HepG2 (cell line): ENCODE measurements around the gene OR9A4. TPM values are rescaled to one million over a fixed set of nuclear protein-coding genes. Genes with fewer than 3 reads are reported as not detected.

Experiments used
- ATAC-seq: fragments of 200-7000 bp; cut with Tn5 transposase; 3 replicates; pipeline ENCODE4 v1.9.1; 2020; ENCODE audit warnings: mild to moderate bottlenecking, moderate library complexity
- BruUV-seq: library from RNA; stranded (reverse); fragments of 400-500 nt; replicated peaks from 2 replicates; lab custom pipeline; 2021; lab: Mats Ljungman, UMichigan
- CTCF ChIA-PET: fragments of 300-600 bp; formaldehyde crosslinking; extraction: SDS; loops from one replicate; lab custom pipeline; 2021; ENCODE audit warnings: low total read pairs, inconsistent platforms, low intra/inter-chr PET ratio; lab: Yijun Ruan, JAX
- POLR2A ChIA-PET: fragments of 350-600 bp; sonication (Branson Sonifier 250); formaldehyde crosslinking; loops from one replicate; lab custom pipeline; 2020; ENCODE audit warnings: antibody characterized with exemption, inconsistent platforms; lab: Yijun Ruan, JAX
- DNase-seq: peaks from one replicate; pipeline ENCODE4 v3.0.0-alpha.2; 2015; ENCODE audit warnings: low spot score
- FAIRE-seq: peaks from 3 replicates; lab custom pipeline; 2011; peaks lifted over from hg19 to GRCh38; lab: Jason Lieb, UNC
- H2AFZ ChIP-seq: one replicate; pipeline ENCODE4 v1.6.1; 2011; ENCODE audit warnings: low read length, inconsistent platforms
- H3K27ac ChIP-seq: fragments of 300-600 bp; 3 replicates; pipeline ENCODE4 v1.8.0; 2011; ENCODE audit warnings: mixed run types, mild to moderate bottlenecking, mixed read lengths, low read length, inconsistent platforms; ENCODE audit not compliant: insufficient read depth; ENCODE audit errors: extremely low read length
- H3K27me3 ChIP-seq, 2 experiments: fragments of 200-600 bp in 1 of 2; 2 replicates in 1 of 2; 3 replicates in 1 of 2; pipeline versions ENCODE4 v1.6.0 to v1.8.0; 2011; ENCODE audit warnings: low read length in 2 of 2, mild to moderate bottlenecking in 2 of 2, moderate library complexity in 2 of 2, inconsistent platforms in 1 of 2; ENCODE audit not compliant: insufficient read depth in 2 of 2, control insufficient read depth in 1 of 2
- H3K36me3 ChIP-seq, 2 experiments: fragments of 200-600 bp in 1 of 2; replicated peaks in 1 of 2; 2 replicates in 1 of 2; 3 replicates in 1 of 2; pipeline versions ENCODE4 v1.5.1 to v1.8.0; 2011; ENCODE audit warnings: low read length in 2 of 2, inconsistent platforms in 1 of 2; ENCODE audit not compliant: insufficient read depth in 2 of 2, control insufficient read depth in 1 of 2
- H3K4me1 ChIP-seq: 2 replicates; pipeline ENCODE4 v1.5.1; 2012; ENCODE audit warnings: low read length, inconsistent platforms; ENCODE audit not compliant: insufficient read depth
- H3K4me2 ChIP-seq: 2 replicates; pipeline ENCODE4 v1.6.0; 2011; ENCODE audit warnings: low read depth, low read length, inconsistent platforms
- H3K4me3 ChIP-seq, 3 experiments: fragments of 200-600 bp in 1 of 3; sonication (generic), shearing (Covaris generic) in 1 of 3; replicated peaks in 1 of 3; 2 replicates each; pipeline ENCODE4 v1.5.1; 2011 to 2016; ENCODE audit warnings: low read length in 3 of 3, inconsistent platforms in 2 of 3, low read depth in 2 of 3, mild to moderate bottlenecking in 2 of 3, control low read depth in 1 of 3, mixed read lengths in 1 of 3; ENCODE audit not compliant: insufficient read depth in 1 of 3
- H3K79me2 ChIP-seq: one replicate; pipeline ENCODE4 v1.6.1; 2011; ENCODE audit warnings: low read length, inconsistent platforms; ENCODE audit not compliant: insufficient read depth
- H3K9ac ChIP-seq: 2 replicates; pipeline ENCODE4 v1.6.0; 2011; ENCODE audit warnings: mild to moderate bottlenecking, low read depth, low read length, inconsistent platforms; ENCODE audit not compliant: insufficient read depth
- H3K9me3 ChIP-seq: 2 replicates; pipeline ENCODE4 v1.5.1; 2012; ENCODE audit warnings: mild to moderate bottlenecking, low read length
- H4K20me1 ChIP-seq: 2 replicates; pipeline ENCODE4 v1.6.0; 2011; ENCODE audit warnings: inconsistent platforms, mild to moderate bottlenecking, low read length, moderate library complexity; ENCODE audit not compliant: insufficient read depth
- CREB1 ChIP-seq, 2 experiments: fragments of 450-650 bp in 1 of 2; IDR thresholded peaks; 2 replicates each; pipeline ENCODE4 v1.6.1; 2016 to 2017; ENCODE audit warnings: control low read depth in 1 of 2, mild to moderate bottlenecking in 1 of 2, missing compliant biosample characterization in 1 of 2, missing genetic modification characterization in 1 of 2
- NFE2L2 ChIP-seq: fragments of 150-350 bp; IDR thresholded peaks from 2 replicates; pipeline ENCODE4 v1.6.1; 2014; ENCODE audit warnings: low read length
- PLRG1 ChIP-seq: fragments of 450-650 bp; conservative IDR thresholded peaks from 2 replicates; pipeline ENCODE4 v1.6.1; 2016
- SP1 ChIP-seq, 2 experiments: fragments of 450-650 bp in 1 of 2; sonication (generic) in 1 of 2; formaldehyde crosslinking in 1 of 2; IDR thresholded peaks; 2 replicates each; pipeline versions ENCODE4 v1.4.0 to v1.6.1; 2016 to 2020; ENCODE audit warnings: missing genetic modification reagents in 1 of 2
- WGBS: methylation state at CpG from one replicate; pipeline ENCODE4 v1.1.6; 2017; ENCODE audit warnings: low lambda C conversion rate; 5-methylcytosine and 5-hydroxymethylcytosine counted together
- in situ Hi-C: cut with HindIII; loops from 2 replicates; pipeline ENCODE4 v1.10.0; 2017; ENCODE audit warnings: low pct_unique_long_range_greater_than_20kb; ENCODE audit not compliant: extremely low pct_ligation_motif_present
- intact Hi-C: fragments of 100-400 bp; cut with micrococcal nuclease; formaldehyde crosslinking; loops from one replicate; pipeline ENCODE4 v1.10.0; 2022; ENCODE audit not compliant: unreplicated experiment
- polyA plus RNA-seq, 8 experiments: library from polyadenylated mRNA; depleted of rRNA in 3 of 8; stranded (reverse) in 7 of 8; unstranded in 1 of 8; fragments of >200 nt; fragmentation: Illumina TruSeq in 4 of 8; extraction: Trizol in 4 of 8; gene quantifications; 2 replicates each; pipeline versions ENCODE4 v1.2.1 to v1.2.3, GENCODE V29; 2011 to 2016; ENCODE audit warnings: low read depth in 4 of 8, missing spikeins in 1 of 8, mixed read lengths in 1 of 8; ENCODE audit not compliant: insufficient read depth in 1 of 8
- total RNA-seq, 5 experiments: library from RNA; depleted of rRNA; stranded (reverse); fragments of >200 nt; fragmentation: Illumina TruSeq; extraction: Trizol; gene quantifications; 2 replicates each; pipeline ENCODE4 v1.2.3, GENCODE V29; 2016; ENCODE audit warnings: low read depth in 1 of 5
- TF ChIP-seq, protein P1 (sequence below): sonication (generic); formaldehyde crosslinking; IDR thresholded peaks from 2 replicates; pipeline ENCODE4 v1.8.0; 2022; ENCODE audit warnings: missing genetic modification reagents, mild to moderate bottlenecking, inconsistent platforms, borderline replicate concordance

The OR9A4 gene
- total and polyA plus RNA-seq, 2 of the 13 experiments (the other 11 are each of a cell fraction or from before 2014, with no cell fraction given): not detected

DNA sequence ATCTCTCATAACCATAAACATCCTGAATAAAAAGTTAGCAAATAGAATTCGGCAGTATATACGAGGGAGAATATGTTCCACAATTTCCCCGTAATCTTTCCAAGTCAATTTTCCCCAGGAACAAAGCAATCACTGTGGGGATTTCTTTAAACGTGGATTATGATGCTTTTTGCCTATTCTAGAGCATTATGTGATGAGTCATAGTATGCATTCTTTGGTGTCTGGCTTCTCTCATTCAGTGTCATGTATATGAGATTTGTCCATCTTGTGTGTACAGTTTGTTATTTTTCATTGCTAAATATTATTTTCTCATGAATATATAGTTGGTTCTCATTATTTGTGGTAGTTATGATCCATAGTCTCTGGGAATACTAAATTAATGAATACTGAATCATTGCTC lies 9.9 kb upstream of the OR9A4 start:
- no peak for FAIRE-seq
- no peaks in the 10 kb centered on the region for H3K36me3 ChIP-seq
- H3K27ac ChIP-seq: no peak overlapping the region
- H3K9ac ChIP-seq: no peak overlapping the region
- no peaks in the 10 kb centered on the region for H3K4me1 ChIP-seq
- WGBS: 18% methylated on average over 4 of the region's 4 CpGs
- TF ChIP-seq CREB1 (IDR thresholded peaks at IDR 0.05) (peak; percentile 30; the same call in 1 of the 2 replicates), CREB1 (CRISPR knock-in tag; IDR thresholded peaks at IDR 0.05) (no peak), NFE2L2 (peak; percentile 30; the same call in 1 of the 2 replicates), PLRG1 (no peak), SP1 (IDR thresholded peaks at IDR 0.05) (no peak), SP1 (CRISPR knock-in tag; IDR thresholded peaks at IDR 0.05) (no peak)
- no peak for DNase-seq
- H3K79me2 ChIP-seq: no peaks in the 10 kb centered on the region
- H3K4me3 ChIP-seq: no peak overlapping the region
- BruUV-seq: no TSS peak
- intact Hi-C loops: no loop called here
- ChIA-PET POLR2A (no interaction called here), CTCF (no interaction called here)
- H4K20me1 ChIP-seq: no peaks in the 10 kb centered on the region
- in situ Hi-C loops: no loop called here
- ATAC-seq: no peak
- no peaks in the 10 kb centered on the region for H3K9me3 ChIP-seq
- H3K27me3 ChIP-seq: no peaks in the 10 kb centered on the region
- no peak overlapping the region for H2AFZ ChIP-seq
- no peak overlapping the region for H3K4me2 ChIP-seq

DNA sequence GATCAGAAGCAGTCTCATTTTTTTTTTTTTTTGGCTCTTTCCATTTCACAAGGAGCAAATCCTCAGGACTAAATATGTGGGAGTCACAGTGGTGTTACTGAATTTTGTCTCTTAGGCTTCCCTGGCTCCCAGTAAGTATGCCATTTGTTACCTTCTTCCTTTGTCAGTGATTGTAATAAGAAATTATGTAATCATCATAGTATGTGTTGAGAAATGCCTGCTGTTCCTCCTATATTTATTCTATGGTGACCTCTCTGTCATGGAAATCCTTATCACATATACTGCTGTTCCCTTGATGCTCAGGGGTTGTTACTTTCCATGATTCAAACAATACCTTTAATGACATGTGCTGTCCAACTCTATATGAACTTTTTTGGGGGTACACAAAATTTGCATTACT lies 4.8 kb upstream of the OR9A4 start:
- no peaks in the 10 kb centered on the region for H3K79me2 ChIP-seq
- TF ChIP-seq, protein P1, sequence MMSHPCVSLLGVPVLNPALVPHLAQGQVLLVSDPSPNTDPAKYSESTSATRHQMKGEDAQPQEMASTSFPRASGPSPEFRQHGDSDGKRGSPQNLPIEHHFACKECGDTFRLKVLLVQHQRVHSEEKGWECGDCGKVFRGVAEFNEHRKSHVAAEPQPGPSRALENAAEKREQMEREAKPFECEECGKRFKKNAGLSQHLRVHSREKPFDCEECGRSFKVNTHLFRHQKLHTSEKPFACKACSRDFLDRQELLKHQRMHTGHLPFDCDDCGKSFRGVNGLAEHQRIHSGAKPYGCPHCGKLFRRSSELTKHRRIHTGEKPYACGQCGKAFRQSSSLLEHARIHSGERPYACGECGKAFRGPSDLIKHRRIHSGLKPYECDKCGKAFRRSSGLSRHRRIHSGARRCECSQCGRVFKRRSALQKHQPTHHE (CRISPR knock-in tag): no peak
- no peak overlapping the region for H3K4me3 ChIP-seq
- no TSS peak for BruUV-seq
- H3K4me1 ChIP-seq: no peaks in the 10 kb centered on the region
- DNase-seq (no peak), ATAC-seq (no peak), FAIRE-seq (no peak)
- H2AFZ ChIP-seq: no peak overlapping the region
- H3K27ac ChIP-seq: no peak overlapping the region
- H3K9me3 ChIP-seq: no peaks in the 10 kb centered on the region
- CTCF ChIA-PET: no interaction called here
- intact Hi-C loops: no loop called here
- H3K27me3 ChIP-seq: no peaks in the 10 kb centered on the region
- in situ Hi-C loops: no loop called here
- POLR2A ChIA-PET: no interaction called here
- H3K9ac ChIP-seq: no peak overlapping the region
- no peak overlapping the region for H3K4me2 ChIP-seq
- no peaks in the 10 kb centered on the region for H3K36me3 ChIP-seq
- H4K20me1 ChIP-seq: no peaks in the 10 kb centered on the region
